ENCODE data around the gene LYG1. TPM values are rescaled to one million over a fixed set of nuclear protein-coding genes. Genes with fewer than 3 reads are reported as not detected.

LYG1 gene
- total and polyA plus RNA-seq, 2 of the 13 experiments (the other 11 are each of a cell fraction or from before 2014, with no cell fraction given), result 1.00 to 2.9 TPM

GRCh38 chr2:99337113-99338028 is 36.4 kb upstream of the LYG1 start, which contains the start of gene EIF5B (continued):
- TF ChIP-seq ZFP37 (CRISPR knock-in tag; IDR thresholded peaks at IDR 0.05; ENCODE audit: borderline replicate concordance) (no peak), MLX (CRISPR knock-in tag; IDR thresholded peaks at IDR 0.05) (peak; percentile 80), SAFB2 (CRISPR knock-in tag; IDR thresholded peaks at IDR 0.05; ENCODE audit: borderline replicate concordance, low read depth) (0 out of 2 replicates have a peak, but pooled peaks have one; percentile 54), PLSCR1 (CRISPR knock-in tag; IDR thresholded peaks at IDR 0.05; ENCODE audit: borderline replicate concordance) (no peak), TMF1 (CRISPR knock-in tag; IDR thresholded peaks at IDR 0.05; ENCODE audit: low read depth) (peak; percentile 68; the same call in 1 of the 2 replicates), ZFP1 (CRISPR knock-in tag; IDR thresholded peaks at IDR 0.05) (peak; percentile 96), ATF7-NPFF (CRISPR knock-in tag; IDR thresholded peaks at IDR 0.05; ENCODE audit: low read depth) (peak; percentile 72; the same call in 1 of the 2 replicates), NFE2L1 (CRISPR knock-in tag; IDR thresholded peaks at IDR 0.05; ENCODE audit: borderline replicate concordance) (0 out of 2 replicates have a peak, but pooled peaks have one; percentile 80), TBL1XR1 (IDR thresholded peaks at IDR 0.05; ENCODE audit: borderline replicate concordance, low read length, partially characterized antibody) (no peak), ZFP90 (CRISPR knock-in tag; IDR thresholded peaks at IDR 0.05; ENCODE audit: borderline replicate concordance) (peak; percentile 93)
- TF ChIP-seq, protein P1, sequence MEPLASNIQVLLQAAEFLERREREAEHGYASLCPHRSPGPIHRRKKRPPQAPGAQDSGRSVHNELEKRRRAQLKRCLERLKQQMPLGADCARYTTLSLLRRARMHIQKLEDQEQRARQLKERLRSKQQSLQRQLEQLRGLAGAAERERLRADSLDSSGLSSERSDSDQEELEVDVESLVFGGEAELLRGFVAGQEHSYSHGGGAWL (CRISPR knock-in tag; IDR thresholded peaks at IDR 0.05), result peak; percentile 94; the same call in 1 of the 2 replicates
- TF ChIP-seq, protein P2, sequence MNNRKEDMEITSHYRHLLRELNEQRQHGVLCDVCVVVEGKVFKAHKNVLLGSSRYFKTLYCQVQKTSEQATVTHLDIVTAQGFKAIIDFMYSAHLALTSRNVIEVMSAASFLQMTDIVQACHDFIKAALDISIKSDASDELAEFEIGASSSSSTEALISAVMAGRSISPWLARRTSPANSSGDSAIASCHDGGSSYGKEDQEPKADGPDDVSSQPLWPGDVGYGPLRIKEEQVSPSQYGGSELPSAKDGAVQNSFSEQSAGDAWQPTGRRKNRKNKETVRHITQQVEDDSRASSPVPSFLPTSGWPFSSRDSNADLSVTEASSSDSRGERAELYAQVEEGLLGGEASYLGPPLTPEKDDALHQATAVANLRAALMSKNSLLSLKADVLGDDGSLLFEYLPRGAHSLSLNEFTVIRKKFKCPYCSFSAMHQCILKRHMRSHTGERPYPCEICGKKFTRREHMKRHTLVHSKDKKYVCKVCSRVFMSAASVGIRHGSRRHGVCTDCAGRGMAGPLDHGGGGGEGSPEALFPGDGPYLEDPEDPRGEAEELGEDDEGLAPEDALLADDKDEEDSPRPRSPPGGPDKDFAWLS (CRISPR knock-in tag; IDR thresholded peaks at IDR 0.05; ENCODE audit: borderline replicate concordance), result peak; percentile 91; the same call in 1 of the 2 replicates
- TF ChIP-seq, protein P3, sequence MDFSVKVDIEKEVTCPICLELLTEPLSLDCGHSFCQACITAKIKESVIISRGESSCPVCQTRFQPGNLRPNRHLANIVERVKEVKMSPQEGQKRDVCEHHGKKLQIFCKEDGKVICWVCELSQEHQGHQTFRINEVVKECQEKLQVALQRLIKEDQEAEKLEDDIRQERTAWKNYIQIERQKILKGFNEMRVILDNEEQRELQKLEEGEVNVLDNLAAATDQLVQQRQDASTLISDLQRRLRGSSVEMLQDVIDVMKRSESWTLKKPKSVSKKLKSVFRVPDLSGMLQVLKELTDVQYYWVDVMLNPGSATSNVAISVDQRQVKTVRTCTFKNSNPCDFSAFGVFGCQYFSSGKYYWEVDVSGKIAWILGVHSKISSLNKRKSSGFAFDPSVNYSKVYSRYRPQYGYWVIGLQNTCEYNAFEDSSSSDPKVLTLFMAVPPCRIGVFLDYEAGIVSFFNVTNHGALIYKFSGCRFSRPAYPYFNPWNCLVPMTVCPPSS (IDR thresholded peaks at IDR 0.05), result no peak
- TF ChIP-seq, protein P4, sequence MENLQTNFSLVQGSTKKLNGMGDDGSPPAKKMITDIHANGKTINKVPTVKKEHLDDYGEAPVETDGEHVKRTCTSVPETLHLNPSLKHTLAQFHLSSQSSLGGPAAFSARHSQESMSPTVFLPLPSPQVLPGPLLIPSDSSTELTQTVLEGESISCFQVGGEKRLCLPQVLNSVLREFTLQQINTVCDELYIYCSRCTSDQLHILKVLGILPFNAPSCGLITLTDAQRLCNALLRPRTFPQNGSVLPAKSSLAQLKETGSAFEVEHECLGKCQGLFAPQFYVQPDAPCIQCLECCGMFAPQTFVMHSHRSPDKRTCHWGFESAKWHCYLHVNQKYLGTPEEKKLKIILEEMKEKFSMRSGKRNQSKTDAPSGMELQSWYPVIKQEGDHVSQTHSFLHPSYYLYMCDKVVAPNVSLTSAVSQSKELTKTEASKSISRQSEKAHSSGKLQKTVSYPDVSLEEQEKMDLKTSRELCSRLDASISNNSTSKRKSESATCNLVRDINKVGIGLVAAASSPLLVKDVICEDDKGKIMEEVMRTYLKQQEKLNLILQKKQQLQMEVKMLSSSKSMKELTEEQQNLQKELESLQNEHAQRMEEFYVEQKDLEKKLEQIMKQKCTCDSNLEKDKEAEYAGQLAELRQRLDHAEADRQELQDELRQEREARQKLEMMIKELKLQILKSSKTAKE (CRISPR knock-in tag; IDR thresholded peaks at IDR 0.05; ENCODE audit: borderline replicate concordance), result peak; percentile 71; the same call in 1 of the 2 replicates
- TF ChIP-seq, protein P5, sequence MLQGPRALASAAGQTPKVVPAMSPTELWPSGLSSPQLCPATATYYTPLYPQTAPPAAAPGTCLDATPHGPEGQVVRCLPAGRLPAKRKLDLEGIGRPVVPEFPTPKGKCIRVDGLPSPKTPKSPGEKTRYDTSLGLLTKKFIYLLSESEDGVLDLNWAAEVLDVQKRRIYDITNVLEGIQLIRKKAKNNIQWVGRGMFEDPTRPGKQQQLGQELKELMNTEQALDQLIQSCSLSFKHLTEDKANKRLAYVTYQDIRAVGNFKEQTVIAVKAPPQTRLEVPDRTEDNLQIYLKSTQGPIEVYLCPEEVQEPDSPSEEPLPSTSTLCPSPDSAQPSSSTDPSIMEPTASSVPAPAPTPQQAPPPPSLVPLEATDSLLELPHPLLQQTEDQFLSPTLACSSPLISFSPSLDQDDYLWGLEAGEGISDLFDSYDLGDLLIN (CRISPR knock-in tag; IDR thresholded peaks at IDR 0.05; ENCODE audit: borderline replicate concordance), result peak; percentile 89; the same call in 1 of the 2 replicates
- TF ChIP-seq, protein P6, sequence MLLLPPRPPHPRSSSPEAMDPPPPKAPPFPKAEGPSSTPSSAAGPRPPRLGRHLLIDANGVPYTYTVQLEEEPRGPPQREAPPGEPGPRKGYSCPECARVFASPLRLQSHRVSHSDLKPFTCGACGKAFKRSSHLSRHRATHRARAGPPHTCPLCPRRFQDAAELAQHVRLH (CRISPR knock-in tag; IDR thresholded peaks at IDR 0.05; ENCODE audit: borderline replicate concordance, low read depth), result 0 out of 2 replicates have a peak, but pooled peaks have one; percentile 39
